ENCODE data around the gene RAB11FIP2.
A peak's percentile ranks its signal among the peaks of the same experiment; 100 is the strongest.

The RAB11FIP2 gene

GRCh38 chr10:117987244-117987909 is 59.4 kb downstream of the RAB11FIP2 start:
- no peak for DNase-seq (ENCODE audit: low read depth, low spot score)

- DNase-seq (ENCODE audit: low read depth, low spot score) = no peak
Observed at GRCh38 chr10:117983961-117984360, 62.8 kb downstream of the RAB11FIP2 start.

GRCh38 chr10:117980755-117981702 is 65.7 kb downstream of the RAB11FIP2 start:
- no peak for DNase-seq (ENCODE audit: low read depth, low spot score)

GRCh38 chr10:117980216-117980615 is 66.5 kb downstream of the RAB11FIP2 start:
- peak; percentile 34 for DNase-seq (ENCODE audit: low read depth, low spot score)

- DNase-seq (ENCODE audit: low read depth, low spot score) = no peak
Observed at GRCh38 chr10:117972168-117972837, 74.4 kb downstream of the RAB11FIP2 start.

- DNase-seq (ENCODE audit: low read depth, low spot score) = no peak
Observed at GRCh38 chr10:117970962-117971361, 75.8 kb downstream of the RAB11FIP2 start.

- DNase-seq (ENCODE audit: low read depth, low spot score) = no peak
Observed at GRCh38 chr10:117969592-117969991, 77.1 kb downstream of the RAB11FIP2 start.

GRCh38 chr10:117968354-117969182 is 78.2 kb downstream of the RAB11FIP2 start:
- no peak for DNase-seq (ENCODE audit: low read depth, low spot score)

- DNase-seq (ENCODE audit: low read depth, low spot score) = peak; percentile 20
Observed at GRCh38 chr10:117967149-117967650, 79.5 kb downstream of the RAB11FIP2 start.

DNA sequence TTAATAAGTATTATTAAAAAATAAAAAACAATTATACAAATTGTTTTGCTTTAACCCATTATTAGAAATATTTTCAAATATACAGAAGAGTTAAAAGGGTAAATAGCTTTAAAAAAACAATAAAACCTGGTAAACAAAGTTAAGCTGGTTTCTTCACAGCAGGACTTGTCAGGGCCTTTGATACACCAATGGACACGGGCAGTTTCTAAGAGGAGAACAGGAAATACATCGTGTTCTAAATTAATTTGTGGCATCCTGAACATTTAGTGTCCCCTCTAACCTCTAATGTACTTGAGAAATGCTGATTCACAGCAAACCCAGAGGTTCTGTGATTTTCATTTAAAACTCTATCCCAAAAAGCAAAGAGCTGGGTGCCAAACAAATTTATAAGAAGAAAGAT is 80.8 kb downstream of the RAB11FIP2 start:
- no peak for DNase-seq (ENCODE audit: low read depth, low spot score)

GRCh38 chr10:117964536-117964935 is 82.2 kb downstream of the RAB11FIP2 start:
- DNase-seq (ENCODE audit: low read depth, low spot score) = peak; percentile 49

GRCh38 chr10:117960345-117960935 is 86.3 kb downstream of the RAB11FIP2 start:
- peak; percentile 69 for DNase-seq (ENCODE audit: low read depth, low spot score)

- DNase-seq (ENCODE audit: low read depth, low spot score) = no peak
Observed at GRCh38 chr10:117956972-117957371, 89.8 kb downstream of the RAB11FIP2 start.

GRCh38 chr10:117955176-117955575 is 91.6 kb downstream of the RAB11FIP2 start:
- DNase-seq (ENCODE audit: low read depth, low spot score) = peak; percentile 59
